Fibroblast of lung (primary cell): ENCODE data around the gene DNMT3A.

Experiments used
- EZH2 ChIP-seq: IDR thresholded peaks from 2 replicates; pipeline ENCODE4 v1.5.1; 2012; ENCODE audit warnings: low read length, control low read depth, mild to moderate bottlenecking; ENCODE audit errors: missing control alignments
- TF ChIP-seq, protein P1 (sequence below), 2 donors: IDR thresholded peaks in 1 of 2; conservative IDR thresholded peaks in 1 of 2; 1 replicate in 1 of 2; 2 replicates in 1 of 2; pipeline ENCODE4 v1.5.1; 2011 to 2012; ENCODE audit warnings: low read length in 2 of 2, control low read depth in 1 of 2, inconsistent platforms in 1 of 2, low read depth in 1 of 2, mild to moderate bottlenecking in 1 of 2

DNA sequence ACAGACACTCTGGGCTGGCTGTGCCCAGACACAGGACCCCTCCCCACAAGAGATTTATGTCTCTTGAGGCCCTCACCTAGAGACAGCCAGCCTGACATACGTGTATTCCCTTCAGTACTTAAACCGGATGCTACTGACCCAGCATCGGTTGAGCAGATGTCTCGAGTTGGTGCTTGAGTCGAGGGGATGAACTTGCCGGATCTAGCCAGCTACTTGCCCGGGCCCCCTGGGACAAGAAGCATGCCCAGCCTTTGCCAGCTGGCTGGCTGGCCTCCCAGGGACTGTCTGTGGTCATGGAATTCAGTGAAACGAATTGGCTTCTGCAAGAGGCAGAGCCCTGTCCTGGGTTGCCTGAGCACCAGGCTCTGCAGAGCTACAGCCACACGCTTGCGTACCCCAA is 36.0 kb downstream of the DNMT3A start:
- TF ChIP-seq, protein P1, sequence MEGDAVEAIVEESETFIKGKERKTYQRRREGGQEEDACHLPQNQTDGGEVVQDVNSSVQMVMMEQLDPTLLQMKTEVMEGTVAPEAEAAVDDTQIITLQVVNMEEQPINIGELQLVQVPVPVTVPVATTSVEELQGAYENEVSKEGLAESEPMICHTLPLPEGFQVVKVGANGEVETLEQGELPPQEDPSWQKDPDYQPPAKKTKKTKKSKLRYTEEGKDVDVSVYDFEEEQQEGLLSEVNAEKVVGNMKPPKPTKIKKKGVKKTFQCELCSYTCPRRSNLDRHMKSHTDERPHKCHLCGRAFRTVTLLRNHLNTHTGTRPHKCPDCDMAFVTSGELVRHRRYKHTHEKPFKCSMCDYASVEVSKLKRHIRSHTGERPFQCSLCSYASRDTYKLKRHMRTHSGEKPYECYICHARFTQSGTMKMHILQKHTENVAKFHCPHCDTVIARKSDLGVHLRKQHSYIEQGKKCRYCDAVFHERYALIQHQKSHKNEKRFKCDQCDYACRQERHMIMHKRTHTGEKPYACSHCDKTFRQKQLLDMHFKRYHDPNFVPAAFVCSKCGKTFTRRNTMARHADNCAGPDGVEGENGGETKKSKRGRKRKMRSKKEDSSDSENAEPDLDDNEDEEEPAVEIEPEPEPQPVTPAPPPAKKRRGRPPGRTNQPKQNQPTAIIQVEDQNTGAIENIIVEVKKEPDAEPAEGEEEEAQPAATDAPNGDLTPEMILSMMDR (conservative IDR thresholded peaks at IDR 0.05 in 1 of 2, IDR thresholded peaks at IDR 0.05 in 1 of 2; ENCODE audit: low read depth in 1 of 2, low read length in 2 of 2), result no peak
- no peak for TF ChIP-seq EZH2
